GM23248 (cell line): ENCODE data around the gene ATP2A3. TPM values are rescaled to one million over a fixed set of nuclear protein-coding genes. Genes with fewer than 3 reads are reported as not detected.

Experiments used
- DNase-seq: peaks from one replicate; pipeline ENCODE4 v3.0.0-alpha.2; 2015
- H2AFZ ChIP-seq: fragments of 200-600 bp; sonication (generic); 2 replicates; pipeline ENCODE4 v1.6.1; 2016; ENCODE audit warnings: antibody characterized with exemption
- H3F3A ChIP-seq: fragments of 200-600 bp; sonication (generic); 2 replicates; pipeline ENCODE4 v1.6.1; 2016; ENCODE audit warnings: mild to moderate bottlenecking, antibody characterized with exemption, mixed run types; ENCODE audit not compliant: insufficient read depth
- H3K27ac ChIP-seq: fragments of 200-600 bp; sonication (generic); 2 replicates; pipeline ENCODE4 v1.5.1; 2016; ENCODE audit warnings: mild to moderate bottlenecking
- H3K27me3 ChIP-seq: fragments of 200-600 bp; sonication (generic); replicated peaks from 2 replicates; pipeline ENCODE4 v1.6.1; 2016; ENCODE audit warnings: mild to moderate bottlenecking; ENCODE audit not compliant: insufficient read depth
- H3K36me3 ChIP-seq: fragments of 200-600 bp; sonication (generic); 2 replicates; pipeline ENCODE4 v1.6.1; 2016; ENCODE audit warnings: low read depth, mild to moderate bottlenecking
- H3K4me1 ChIP-seq: fragments of 200-600 bp; sonication (generic); 2 replicates; pipeline ENCODE4 v1.6.1; 2016; ENCODE audit warnings: mild to moderate bottlenecking; ENCODE audit not compliant: insufficient read depth
- H3K4me2 ChIP-seq: fragments of 200-600 bp; sonication (generic); one replicate; pipeline ENCODE4 v1.6.1; 2016; ENCODE audit warnings: mild to moderate bottlenecking; ENCODE audit not compliant: unreplicated experiment
- H3K4me3 ChIP-seq: fragments of 200-600 bp; sonication (generic); 2 replicates; pipeline ENCODE4 v1.5.1; 2016; ENCODE audit warnings: mild to moderate bottlenecking
- H3K79me2 ChIP-seq: fragments of 200-600 bp; sonication (generic); 2 replicates; pipeline ENCODE4 v1.6.1; 2016; ENCODE audit warnings: mild to moderate bottlenecking; ENCODE audit not compliant: insufficient read depth
- H3K9ac ChIP-seq: fragments of 200-600 bp; sonication (generic); 2 replicates; pipeline ENCODE4 v1.6.1; 2016; ENCODE audit warnings: mild to moderate bottlenecking
- H3K9me2 ChIP-seq: fragments of 200-600 bp; sonication (generic); 2 replicates; pipeline ENCODE4 v1.6.1; 2016; ENCODE audit warnings: mixed run types, mild to moderate bottlenecking, moderate library complexity; ENCODE audit not compliant: insufficient read depth
- H3K9me3 ChIP-seq: fragments of 200-600 bp; sonication (generic); one replicate; pipeline ENCODE4 v1.6.1; 2017; ENCODE audit warnings: low read depth
- H4K20me1 ChIP-seq: fragments of 200-600 bp; sonication (generic); 2 replicates; pipeline ENCODE4 v1.6.0; 2016; ENCODE audit not compliant: insufficient read depth
- EZH2 ChIP-seq: fragments of 200-600 bp; sonication (generic); IDR thresholded peaks from 2 replicates; pipeline ENCODE4 v1.6.1; 2018; ENCODE audit warnings: antibody characterized with exemption, mild to moderate bottlenecking; ENCODE audit not compliant: insufficient read depth, poor library complexity, severe bottlenecking
- EZH2phosphoT487 ChIP-seq: fragments of 200-600 bp; sonication (generic); IDR thresholded peaks from 2 replicates; pipeline ENCODE4 v1.6.1; 2018; ENCODE audit warnings: antibody characterized with exemption, moderate library complexity, mild to moderate bottlenecking, low read depth; ENCODE audit not compliant: insufficient read depth
- WGBS, 2 experiments: methylation state at CpG; one replicate each; pipeline ENCODE4 v1.1.6; 2015 to 2017; ENCODE audit warnings: low lambda C conversion rate in 2 of 2, low coverage in 1 of 2; ENCODE audit errors: missing lambda C conversion rate in 2 of 2; 5-methylcytosine and 5-hydroxymethylcytosine counted together
- in situ Hi-C: fragments of 300-500 bp; cut with MboI; formaldehyde crosslinking; loops from 2 replicates; pipeline ENCODE4 v1.15.0; 2020
- polyA plus RNA-seq: library from polyadenylated mRNA; unstranded; fragments of >200 nt; fragmentation: Nextera tagmentation; extraction: Ambion mirVana; gene quantifications from 2 replicates; pipeline ENCODE4 v1.2.1, GENCODE V29; 2016
- total RNA-seq: library from RNA; depleted of rRNA; stranded (reverse); fragments of >200 nt; shearing (Covaris generic); gene quantifications from 2 replicates; pipeline ENCODE4 v1.2.3, GENCODE V29; 2014

Gene ATP2A3
- total and polyA plus RNA-seq, 2 experiments from 2014 or later: 0.81 to 0.86 TPM

GRCh38 chr17:3915995-3916696 lies 48.1 kb downstream of the ATP2A3 start, which contains the start of gene P2RX1:
TSS of gene P2RX1 (minus strand) at chr17:3916465. CDS start at chr17:3916225, 240 bp downstream.
- Histone ChIP-seq H3K27me3 (no peaks in the 10 kb centered on the region), H3K27ac (no peak within 1 kb of the TSS), H3K9me2 (no peaks in the 10 kb centered on the region), H3K9me3 (no peaks in the 10 kb centered on the region), H3F3A (no peaks in the 10 kb centered on the region), H3K9ac (no peak within 1 kb of the TSS), H3K79me2 (no peaks in the 10 kb centered on the region), H3K4me1 (no peaks in the 10 kb centered on the region), H3K4me3 (no peak within 1 kb of the TSS), H4K20me1 (no peaks in the 10 kb centered on the region), H3K36me3 (no peaks in the 10 kb centered on the region), H3K4me2 (no peak within 1 kb of the TSS), H2AFZ (no peak within 1 kb of the TSS)
- WGBS, 2 experiments: 76 to 77% methylated on average over 23 to 28 of the region's 28 CpGs
- TF ChIP-seq EZH2 (no peak), EZH2phosphoT487 (no peak)
- in situ Hi-C loops: loop anchor here (10.0 kb wide), 1 partner anchor 89 kb away; no protein-coding TSS in a partner anchor
- no peak for DNase-seq

GRCh38 chr17:3915581-3915994 lies 48.6 kb downstream of the ATP2A3 start:
- DNase-seq: no peak
- H3K79me2 ChIP-seq: no peaks in the 10 kb centered on the region
- H2AFZ ChIP-seq: no peak overlapping the region
- H3K4me2 ChIP-seq: no peak overlapping the region
- no peaks in the 10 kb centered on the region for H3K9me2 ChIP-seq
- H4K20me1 ChIP-seq: no peaks in the 10 kb centered on the region
- no peaks in the 10 kb centered on the region for H3K4me1 ChIP-seq
- H3F3A ChIP-seq: no peaks in the 10 kb centered on the region
- no peaks in the 10 kb centered on the region for H3K36me3 ChIP-seq
- H3K4me3 ChIP-seq: no peak overlapping the region
- H3K27me3 ChIP-seq: no peaks in the 10 kb centered on the region
- 82 to 84% methylated on average over 13 of the region's 13 CpGs for WGBS, 2 experiments
- H3K9me3 ChIP-seq: no peaks in the 10 kb centered on the region
- no peak overlapping the region for H3K9ac ChIP-seq
- in situ Hi-C loops: loop anchor here (10.0 kb wide), 1 partner anchor 89 kb away; no protein-coding TSS in a partner anchor
- no peak overlapping the region for H3K27ac ChIP-seq
- no peak for TF ChIP-seq EZH2
- no peak for TF ChIP-seq EZH2phosphoT487

- no peaks in the 10 kb centered on the region for H3K27me3 ChIP-seq
- TF ChIP-seq EZH2: no peak
- TF ChIP-seq EZH2phosphoT487: no peak
- 87 to 88% methylated on average over 10 of the region's 10 CpGs for WGBS, 2 experiments
- in situ Hi-C loops: loop anchor here (10.0 kb wide), 1 partner anchor 91 kb away; no protein-coding TSS in a partner anchor
- no peak overlapping the region for H3K4me3 ChIP-seq
- no peaks in the 10 kb centered on the region for H3K4me1 ChIP-seq
- H3K36me3 ChIP-seq: no peaks in the 10 kb centered on the region
- H3K9me2 ChIP-seq: no peaks in the 10 kb centered on the region
- H3K9me3 ChIP-seq: no peaks in the 10 kb centered on the region
- no peak overlapping the region for H3K27ac ChIP-seq
- no peak overlapping the region for H2AFZ ChIP-seq
- H3F3A ChIP-seq: no peaks in the 10 kb centered on the region
- no peak overlapping the region for H3K9ac ChIP-seq
- no peak overlapping the region for H3K4me2 ChIP-seq
- no peak for DNase-seq
- H3K79me2 ChIP-seq: no peaks in the 10 kb centered on the region
- no peaks in the 10 kb centered on the region for H4K20me1 ChIP-seq
These were observed 49.9 kb downstream of the ATP2A3 start for GRCh38 chr17:3914312-3914670.

GRCh38 chr17:3913531-3914311 lies 50.5 kb downstream of the ATP2A3 start:
- no peak overlapping the region for H3K27ac ChIP-seq
- no peak overlapping the region for H2AFZ ChIP-seq
- H3K79me2 ChIP-seq: no peaks in the 10 kb centered on the region
- no peaks in the 10 kb centered on the region for H3K27me3 ChIP-seq
- peak; percentile 85 for DNase-seq
- in situ Hi-C loops: loop anchor here (10.0 kb wide), 1 partner anchor 91 kb away; no protein-coding TSS in a partner anchor
- H3K4me1 ChIP-seq: no peaks in the 10 kb centered on the region
- TF ChIP-seq EZH2phosphoT487 (no peak), EZH2 (no peak)
- no peaks in the 10 kb centered on the region for H3F3A ChIP-seq
- 24 to 27% methylated on average over 17 of the region's 17 CpGs for WGBS, 2 experiments
- no peaks in the 10 kb centered on the region for H3K9me3 ChIP-seq
- no peaks in the 10 kb centered on the region for H3K9me2 ChIP-seq
- H3K9ac ChIP-seq: no peak overlapping the region
- no peaks in the 10 kb centered on the region for H3K36me3 ChIP-seq
- no peaks in the 10 kb centered on the region for H4K20me1 ChIP-seq
- H3K4me2 ChIP-seq: no peak overlapping the region
- H3K4me3 ChIP-seq: no peak overlapping the region
